GM23338 (cell line): ENCODE results near the gene PVR.

ENCODE experiments used
- EZH2 ChIP-seq: fragments of 200-600 bp; sonication (generic); IDR thresholded peaks from one replicate; pipeline ENCODE4 v1.8.0; 2017; ENCODE audit warnings: antibody characterized with exemption, mild to moderate bottlenecking, low read depth; ENCODE audit not compliant: unreplicated experiment
- EZH2phosphoT487 ChIP-seq: fragments of 200-600 bp; sonication (generic); IDR thresholded peaks from one replicate; pipeline ENCODE4 v1.8.1; 2018; ENCODE audit warnings: antibody characterized with exemption; ENCODE audit not compliant: unreplicated experiment
- ZNF114 ChIP-seq: fragments of 250-450 bp; sonication (Bioruptor Pico); IDR thresholded peaks from 2 replicates; pipeline ENCODE4 v1.5.0; 2020; ENCODE audit warnings: mild to moderate bottlenecking, moderate library complexity
- TF ChIP-seq, protein P1 (sequence below), 2 experiments: fragments of 200-600 bp in 1 of 2; sonication (generic) in 1 of 2; conservative IDR thresholded peaks; 2 replicates each; pipeline versions ENCODE4 v1.5.1 to v1.6.1; 2016 to 2017; ENCODE audit warnings: antibody characterized with exemption in 2 of 2, low read depth in 2 of 2, mild to moderate bottlenecking in 2 of 2, moderate library complexity in 1 of 2
- TF ChIP-seq, protein P2 (sequence below): IDR thresholded peaks from 2 replicates; pipeline ENCODE4 v1.6.1; 2016; ENCODE audit warnings: antibody characterized with exemption
- TF ChIP-seq, protein P3 (sequence below): IDR thresholded peaks from one replicate; pipeline ENCODE4 v1.6.1; 2018; ENCODE audit warnings: antibody characterized with exemption; ENCODE audit not compliant: unreplicated experiment

DNA sequence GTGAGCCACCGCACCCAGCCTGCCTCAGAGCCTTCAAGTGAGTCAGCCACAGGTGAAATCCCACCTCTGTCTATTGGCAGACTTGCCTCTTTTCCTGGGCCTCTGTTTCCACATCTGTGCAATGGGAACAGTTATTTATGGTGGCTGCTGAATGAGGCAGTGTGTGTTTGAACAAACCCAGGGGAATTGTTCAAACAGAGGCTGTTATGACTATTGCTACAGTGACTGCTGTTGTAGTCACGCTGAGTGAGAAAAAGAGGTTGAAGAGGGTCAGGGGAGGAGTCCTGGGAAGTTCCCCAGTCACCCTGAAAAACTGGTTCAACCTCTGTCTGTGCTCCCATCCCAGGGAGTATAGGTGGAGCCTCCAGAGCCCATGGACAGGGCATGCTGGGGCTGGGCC is 27.7 kb downstream of the PVR start, which contains the start of gene CEACAM19:
- TF ChIP-seq, protein P1, sequence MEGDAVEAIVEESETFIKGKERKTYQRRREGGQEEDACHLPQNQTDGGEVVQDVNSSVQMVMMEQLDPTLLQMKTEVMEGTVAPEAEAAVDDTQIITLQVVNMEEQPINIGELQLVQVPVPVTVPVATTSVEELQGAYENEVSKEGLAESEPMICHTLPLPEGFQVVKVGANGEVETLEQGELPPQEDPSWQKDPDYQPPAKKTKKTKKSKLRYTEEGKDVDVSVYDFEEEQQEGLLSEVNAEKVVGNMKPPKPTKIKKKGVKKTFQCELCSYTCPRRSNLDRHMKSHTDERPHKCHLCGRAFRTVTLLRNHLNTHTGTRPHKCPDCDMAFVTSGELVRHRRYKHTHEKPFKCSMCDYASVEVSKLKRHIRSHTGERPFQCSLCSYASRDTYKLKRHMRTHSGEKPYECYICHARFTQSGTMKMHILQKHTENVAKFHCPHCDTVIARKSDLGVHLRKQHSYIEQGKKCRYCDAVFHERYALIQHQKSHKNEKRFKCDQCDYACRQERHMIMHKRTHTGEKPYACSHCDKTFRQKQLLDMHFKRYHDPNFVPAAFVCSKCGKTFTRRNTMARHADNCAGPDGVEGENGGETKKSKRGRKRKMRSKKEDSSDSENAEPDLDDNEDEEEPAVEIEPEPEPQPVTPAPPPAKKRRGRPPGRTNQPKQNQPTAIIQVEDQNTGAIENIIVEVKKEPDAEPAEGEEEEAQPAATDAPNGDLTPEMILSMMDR (conservative IDR thresholded peaks at IDR 0.05; ENCODE audit: low read depth in 2 of 2), result no peak
- TF ChIP-seq ZNF114 (no peak), EZH2 (no peak), EZH2phosphoT487 (no peak)
- TF ChIP-seq, protein P2, sequence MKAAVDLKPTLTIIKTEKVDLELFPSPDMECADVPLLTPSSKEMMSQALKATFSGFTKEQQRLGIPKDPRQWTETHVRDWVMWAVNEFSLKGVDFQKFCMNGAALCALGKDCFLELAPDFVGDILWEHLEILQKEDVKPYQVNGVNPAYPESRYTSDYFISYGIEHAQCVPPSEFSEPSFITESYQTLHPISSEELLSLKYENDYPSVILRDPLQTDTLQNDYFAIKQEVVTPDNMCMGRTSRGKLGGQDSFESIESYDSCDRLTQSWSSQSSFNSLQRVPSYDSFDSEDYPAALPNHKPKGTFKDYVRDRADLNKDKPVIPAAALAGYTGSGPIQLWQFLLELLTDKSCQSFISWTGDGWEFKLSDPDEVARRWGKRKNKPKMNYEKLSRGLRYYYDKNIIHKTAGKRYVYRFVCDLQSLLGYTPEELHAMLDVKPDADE, result no peak
- TF ChIP-seq, protein P3, sequence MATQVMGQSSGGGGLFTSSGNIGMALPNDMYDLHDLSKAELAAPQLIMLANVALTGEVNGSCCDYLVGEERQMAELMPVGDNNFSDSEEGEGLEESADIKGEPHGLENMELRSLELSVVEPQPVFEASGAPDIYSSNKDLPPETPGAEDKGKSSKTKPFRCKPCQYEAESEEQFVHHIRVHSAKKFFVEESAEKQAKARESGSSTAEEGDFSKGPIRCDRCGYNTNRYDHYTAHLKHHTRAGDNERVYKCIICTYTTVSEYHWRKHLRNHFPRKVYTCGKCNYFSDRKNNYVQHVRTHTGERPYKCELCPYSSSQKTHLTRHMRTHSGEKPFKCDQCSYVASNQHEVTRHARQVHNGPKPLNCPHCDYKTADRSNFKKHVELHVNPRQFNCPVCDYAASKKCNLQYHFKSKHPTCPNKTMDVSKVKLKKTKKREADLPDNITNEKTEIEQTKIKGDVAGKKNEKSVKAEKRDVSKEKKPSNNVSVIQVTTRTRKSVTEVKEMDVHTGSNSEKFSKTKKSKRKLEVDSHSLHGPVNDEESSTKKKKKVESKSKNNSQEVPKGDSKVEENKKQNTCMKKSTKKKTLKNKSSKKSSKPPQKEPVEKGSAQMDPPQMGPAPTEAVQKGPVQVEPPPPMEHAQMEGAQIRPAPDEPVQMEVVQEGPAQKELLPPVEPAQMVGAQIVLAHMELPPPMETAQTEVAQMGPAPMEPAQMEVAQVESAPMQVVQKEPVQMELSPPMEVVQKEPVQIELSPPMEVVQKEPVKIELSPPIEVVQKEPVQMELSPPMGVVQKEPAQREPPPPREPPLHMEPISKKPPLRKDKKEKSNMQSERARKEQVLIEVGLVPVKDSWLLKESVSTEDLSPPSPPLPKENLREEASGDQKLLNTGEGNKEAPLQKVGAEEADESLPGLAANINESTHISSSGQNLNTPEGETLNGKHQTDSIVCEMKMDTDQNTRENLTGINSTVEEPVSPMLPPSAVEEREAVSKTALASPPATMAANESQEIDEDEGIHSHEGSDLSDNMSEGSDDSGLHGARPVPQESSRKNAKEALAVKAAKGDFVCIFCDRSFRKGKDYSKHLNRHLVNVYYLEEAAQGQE, result no peak
